ENCODE measurements around the gene MSI2.

Gene MSI2

DNA sequence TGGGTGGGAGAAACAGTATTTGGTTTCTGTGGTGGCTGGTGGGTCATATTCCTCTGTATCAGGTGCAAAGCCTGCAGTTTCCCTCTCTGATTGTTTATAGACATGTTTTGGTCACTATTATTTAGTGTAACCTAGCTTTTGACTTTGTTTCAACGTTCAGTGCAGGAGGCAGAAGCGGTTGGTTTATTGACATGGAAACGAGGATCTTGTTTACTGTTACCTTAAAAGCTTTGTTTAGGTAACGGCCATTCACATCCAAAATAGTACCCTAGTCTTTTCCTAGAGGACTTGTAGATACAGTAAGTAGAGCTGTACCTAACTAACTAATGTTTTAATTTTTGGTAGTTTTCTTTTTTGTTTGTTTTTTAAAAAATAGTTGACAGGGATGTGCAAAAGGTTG is 3.5 kb downstream of the MSI2 start:
- no peak overlapping the region for H2AK5ac ChIP-seq (ENCODE audit: low read length)
- no peak overlapping the region for H2BK15ac ChIP-seq (replicated peaks; ENCODE audit: low read depth)

DNA sequence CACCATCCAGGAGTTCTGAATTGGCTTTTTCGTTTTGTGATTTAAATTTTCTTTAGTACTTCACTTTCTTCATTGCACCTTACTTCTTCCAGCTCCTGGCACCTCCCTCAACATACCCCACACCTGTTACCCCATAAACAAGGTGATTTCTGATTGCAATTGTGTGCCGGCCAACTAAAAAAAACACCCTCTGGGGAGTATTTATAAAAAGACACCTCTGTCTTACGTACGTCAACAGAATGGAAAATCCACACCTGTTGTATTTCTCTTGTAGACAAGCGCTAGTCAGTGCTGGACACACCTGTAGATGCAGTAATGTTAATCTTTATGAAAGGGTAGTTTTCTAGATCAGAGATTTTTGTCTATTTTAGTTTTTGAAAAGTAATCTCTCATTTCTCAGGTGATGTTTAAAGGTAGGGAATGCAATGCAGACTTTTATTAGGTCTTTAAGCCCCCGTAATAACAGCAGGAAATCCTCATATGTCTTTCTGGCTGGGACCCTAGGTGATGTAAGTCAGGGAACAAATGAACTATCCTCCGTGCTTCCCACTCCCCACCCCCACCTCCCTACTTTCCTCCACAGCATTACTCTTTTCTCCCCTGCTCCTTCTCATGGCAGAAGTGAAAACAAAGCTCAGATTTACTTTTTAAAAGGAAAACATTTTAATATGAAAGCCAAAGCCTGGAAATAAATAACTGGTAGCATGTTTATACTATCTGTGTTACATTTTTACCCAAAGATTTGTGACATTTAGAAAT is 4.2 kb downstream of the MSI2 start:
- no peak overlapping the region for H3K56ac ChIP-seq (ENCODE audit: low read length)
- H3K79me2 ChIP-seq (ENCODE audit: control insufficient read depth, insufficient read depth, low read length) = no peaks in the 10 kb centered on the region
- no CpG with 5 or more reads among the region's 7 CpGs for WGBS (ENCODE audit: extremely low coverage, insufficient coverage, low lambda C conversion rate)
- H3K9ac ChIP-seq (ENCODE audit: low read length) = no peak overlapping the region
- peaks cover 10% of the 10 kb centered on the region for H3K79me1 ChIP-seq (ENCODE audit: low read length)
- H3K18ac ChIP-seq (ENCODE audit: low read length) = no peak overlapping the region
- no peak overlapping the region for H2BK120ac ChIP-seq (ENCODE audit: low read depth, low read length)
- H3K23ac ChIP-seq (ENCODE audit: low read length) = no peak overlapping the region
- DNase-seq = no peak
- no peak overlapping the region for H4K5ac ChIP-seq (ENCODE audit: low read length)
- H3K4me3 ChIP-seq (ENCODE audit: low read length) = no peak overlapping the region
- no peak overlapping the region for H2BK15ac ChIP-seq (replicated peaks; ENCODE audit: low read depth)
- H2AK5ac ChIP-seq (ENCODE audit: low read length) = no peak overlapping the region
- H3K4ac ChIP-seq (ENCODE audit: low read depth, low read length) = no peak overlapping the region
- no peaks in the 10 kb centered on the region for H3K36me3 ChIP-seq (ENCODE audit: control insufficient read depth, insufficient read depth, low read length)
- H2BK5ac ChIP-seq (ENCODE audit: low read length) = no peak overlapping the region
- no peak overlapping the region for H4K8ac ChIP-seq (ENCODE audit: low read depth, low read length)
- peaks cover 2% of the 10 kb centered on the region for H3K4me1 ChIP-seq (ENCODE audit: control insufficient read depth, low read depth, low read length)
- no peaks in the 10 kb centered on the region for H3K27me3 ChIP-seq (ENCODE audit: insufficient read depth, low read length, poor library complexity)
- H3K27ac ChIP-seq (ENCODE audit: low read depth, low read length) = no peak overlapping the region
- no peak overlapping the region for H3K4me2 ChIP-seq (ENCODE audit: low read length)

More for the DNA sequence above, 3.5 kb downstream of the MSI2 start:
- no peak overlapping the region for H3K27ac ChIP-seq (ENCODE audit: low read depth, low read length)
- no peak overlapping the region for H3K56ac ChIP-seq (ENCODE audit: low read length)
- no peak for DNase-seq
- no peaks in the 10 kb centered on the region for H3K36me3 ChIP-seq (ENCODE audit: control insufficient read depth, insufficient read depth, low read length)
- H4K5ac ChIP-seq (ENCODE audit: low read length) = no peak overlapping the region
- no peak overlapping the region for H4K8ac ChIP-seq (ENCODE audit: low read depth, low read length)
- WGBS (ENCODE audit: extremely low coverage, insufficient coverage, low lambda C conversion rate) = no CpG with 5 or more reads among the region's 4 CpGs
- no peak overlapping the region for H3K4me2 ChIP-seq (ENCODE audit: low read length)
- H3K4me3 ChIP-seq (ENCODE audit: low read length) = no peak overlapping the region
- H3K4me1 ChIP-seq (ENCODE audit: control insufficient read depth, low read depth, low read length) = peaks cover 2% of the 10 kb centered on the region
- peaks cover 9% of the 10 kb centered on the region for H3K79me1 ChIP-seq (ENCODE audit: low read length)
- no peak overlapping the region for H3K9ac ChIP-seq (ENCODE audit: low read length)
- H3K23ac ChIP-seq (ENCODE audit: low read length) = no peak overlapping the region
- no peaks in the 10 kb centered on the region for H3K79me2 ChIP-seq (ENCODE audit: control insufficient read depth, insufficient read depth, low read length)
- no peak overlapping the region for H3K18ac ChIP-seq (ENCODE audit: low read length)
- H2BK120ac ChIP-seq (ENCODE audit: low read depth, low read length) = no peak overlapping the region
- no peaks in the 10 kb centered on the region for H3K27me3 ChIP-seq (ENCODE audit: insufficient read depth, low read length, poor library complexity)
- no peak overlapping the region for H2BK5ac ChIP-seq (ENCODE audit: low read length)
- H3K4ac ChIP-seq (ENCODE audit: low read depth, low read length) = no peak overlapping the region

DNA sequence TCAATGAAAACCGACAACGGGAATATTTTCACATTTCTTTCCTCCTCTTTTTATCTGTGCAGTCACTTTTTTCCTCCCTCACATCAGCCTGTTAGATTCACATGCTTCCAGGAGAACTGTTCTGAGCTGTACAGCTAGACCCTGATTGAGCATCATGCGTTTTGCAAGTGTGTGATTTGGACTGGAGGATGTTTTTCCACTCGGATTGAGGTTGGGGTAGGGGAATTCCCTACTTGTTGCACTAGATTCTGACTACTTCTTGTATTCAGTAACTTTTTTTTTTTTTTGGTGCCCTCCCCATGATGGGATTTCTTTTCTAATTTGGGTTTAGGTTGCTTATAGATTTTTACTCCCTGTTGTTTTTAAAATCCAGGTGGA is 4.8 kb downstream of the MSI2 start:
- Histone ChIP-seq H3K79me1 (ENCODE audit: low read length) (peaks cover 10% of the 10 kb centered on the region), H3K4me2 (ENCODE audit: low read length) (no peak overlapping the region), H3K9ac (ENCODE audit: low read length) (no peak overlapping the region), H3K27me3 (ENCODE audit: insufficient read depth, low read length, poor library complexity) (no peaks in the 10 kb centered on the region), H2BK5ac (ENCODE audit: low read length) (no peak overlapping the region), H2BK120ac (ENCODE audit: low read depth, low read length) (no peak overlapping the region), H3K27ac (ENCODE audit: low read depth, low read length) (no peak overlapping the region), H3K23ac (ENCODE audit: low read length) (no peak overlapping the region), H3K18ac (ENCODE audit: low read length) (no peak overlapping the region), H3K4me1 (ENCODE audit: control insufficient read depth, low read depth, low read length) (peaks cover 2% of the 10 kb centered on the region), H4K5ac (ENCODE audit: low read length) (no peak overlapping the region), H3K4me3 (ENCODE audit: low read length) (no peak overlapping the region), H3K56ac (ENCODE audit: low read length) (no peak overlapping the region), H4K8ac (ENCODE audit: low read depth, low read length) (no peak overlapping the region), H2AK5ac (ENCODE audit: low read length) (no peak overlapping the region), H3K4ac (ENCODE audit: low read depth, low read length) (no peak overlapping the region), H3K79me2 (ENCODE audit: control insufficient read depth, insufficient read depth, low read length) (no peaks in the 10 kb centered on the region), H2BK15ac (replicated peaks; ENCODE audit: low read depth) (no peak overlapping the region), H3K36me3 (ENCODE audit: control insufficient read depth, insufficient read depth, low read length) (no peaks in the 10 kb centered on the region)
- DNase-seq = no peak
- no CpG with 5 or more reads among the region's 4 CpGs for WGBS (ENCODE audit: extremely low coverage, insufficient coverage, low lambda C conversion rate)

DNA sequence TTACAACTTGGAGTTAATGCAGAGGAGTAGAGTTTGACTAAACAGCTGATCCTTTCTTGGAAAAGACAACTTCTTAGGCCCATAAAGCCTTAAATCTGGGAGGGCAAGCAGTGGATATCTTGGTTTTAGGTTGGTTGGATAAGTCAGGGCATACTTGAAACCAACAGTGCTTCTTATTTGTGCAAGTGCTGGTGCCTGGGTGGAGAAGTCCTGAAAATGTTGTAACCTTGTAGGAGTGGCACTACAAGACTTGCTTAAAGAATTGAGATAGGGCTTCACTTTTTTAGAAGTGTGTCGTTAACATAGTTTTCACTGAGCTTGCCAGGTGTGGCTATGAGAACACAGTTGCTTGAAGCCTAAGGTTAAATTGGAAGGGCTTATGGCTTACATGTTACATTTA is 6.2 kb downstream of the MSI2 start:
- H3K23ac ChIP-seq (ENCODE audit: low read length) = no peak overlapping the region
- H3K4me1 ChIP-seq (ENCODE audit: control insufficient read depth, low read depth, low read length) = peaks cover 2% of the 10 kb centered on the region
- H3K4me2 ChIP-seq (ENCODE audit: low read length) = no peak overlapping the region
- H3K56ac ChIP-seq (ENCODE audit: low read length) = no peak overlapping the region
- peaks cover 13% of the 10 kb centered on the region for H3K79me1 ChIP-seq (ENCODE audit: low read length)
- H4K5ac ChIP-seq (ENCODE audit: low read length) = no peak overlapping the region
- H3K79me2 ChIP-seq (ENCODE audit: control insufficient read depth, insufficient read depth, low read length) = no peaks in the 10 kb centered on the region
- no peak overlapping the region for H2AK5ac ChIP-seq (ENCODE audit: low read length)
- no peaks in the 10 kb centered on the region for H3K36me3 ChIP-seq (ENCODE audit: control insufficient read depth, insufficient read depth, low read length)
- H3K4me3 ChIP-seq (ENCODE audit: low read length) = no peak overlapping the region
- H3K18ac ChIP-seq (ENCODE audit: low read length) = no peak overlapping the region
- DNase-seq = no peak
- no peak overlapping the region for H3K27ac ChIP-seq (ENCODE audit: low read depth, low read length)
- no peak overlapping the region for H3K9ac ChIP-seq (ENCODE audit: low read length)
- no peak overlapping the region for H3K4ac ChIP-seq (ENCODE audit: low read depth, low read length)
- H4K8ac ChIP-seq (ENCODE audit: low read depth, low read length) = no peak overlapping the region
- no peak overlapping the region for H2BK120ac ChIP-seq (ENCODE audit: low read depth, low read length)
- H2BK5ac ChIP-seq (ENCODE audit: low read length) = no peak overlapping the region
- no peak overlapping the region for H2BK15ac ChIP-seq (replicated peaks; ENCODE audit: low read depth)
- no peaks in the 10 kb centered on the region for H3K27me3 ChIP-seq (ENCODE audit: insufficient read depth, low read length, poor library complexity)
- WGBS (ENCODE audit: extremely low coverage, insufficient coverage, low lambda C conversion rate) = no CpG with 5 or more reads among the region's 1 CpG

DNA sequence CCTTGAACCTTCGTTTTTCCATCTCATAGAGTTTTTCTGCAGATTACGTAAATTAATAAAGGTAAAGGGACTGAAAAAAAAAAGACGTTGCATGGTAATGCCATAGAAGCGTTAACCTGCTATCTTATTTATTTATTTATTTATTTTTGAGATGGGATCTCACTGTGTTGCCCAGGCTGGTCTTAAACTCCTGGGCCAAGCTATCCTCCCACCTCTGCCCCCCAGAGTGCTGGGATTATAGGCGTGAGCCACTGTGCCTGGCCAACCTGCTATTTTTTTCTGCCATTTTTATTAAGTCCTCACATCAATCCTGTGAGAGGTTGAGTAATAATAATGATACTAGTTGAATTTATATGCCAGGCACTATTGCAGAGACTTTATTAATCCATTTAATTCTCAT is 7.9 kb downstream of the MSI2 start:
- Histone ChIP-seq H3K9ac (ENCODE audit: low read length) (no peak overlapping the region), H3K27me3 (ENCODE audit: insufficient read depth, low read length, poor library complexity) (no peaks in the 10 kb centered on the region), H3K4me2 (ENCODE audit: low read length) (no peak overlapping the region), H3K4ac (ENCODE audit: low read depth, low read length) (no peak overlapping the region), H2AK5ac (ENCODE audit: low read length) (no peak overlapping the region), H2BK15ac (replicated peaks; ENCODE audit: low read depth) (no peak overlapping the region), H3K56ac (ENCODE audit: low read length) (no peak overlapping the region), H3K4me3 (ENCODE audit: low read length) (no peak overlapping the region), H3K18ac (ENCODE audit: low read length) (no peak overlapping the region), H4K5ac (ENCODE audit: low read length) (no peak overlapping the region), H3K36me3 (ENCODE audit: control insufficient read depth, insufficient read depth, low read length) (no peaks in the 10 kb centered on the region), H3K23ac (ENCODE audit: low read length) (no peak overlapping the region), H2BK120ac (ENCODE audit: low read depth, low read length) (no peak overlapping the region), H3K4me1 (ENCODE audit: control insufficient read depth, low read depth, low read length) (peaks cover 2% of the 10 kb centered on the region), H3K27ac (ENCODE audit: low read depth, low read length) (no peak overlapping the region), H3K79me2 (ENCODE audit: control insufficient read depth, insufficient read depth, low read length) (peaks cover 2% of the 10 kb centered on the region), H2BK5ac (ENCODE audit: low read length) (no peak overlapping the region), H4K8ac (ENCODE audit: low read depth, low read length) (no peak overlapping the region), H3K79me1 (ENCODE audit: low read length) (peaks cover 19% of the 10 kb centered on the region)
- DNase-seq = no peak
- no CpG with 5 or more reads among the region's 5 CpGs for WGBS (ENCODE audit: extremely low coverage, insufficient coverage, low lambda C conversion rate)

DNA sequence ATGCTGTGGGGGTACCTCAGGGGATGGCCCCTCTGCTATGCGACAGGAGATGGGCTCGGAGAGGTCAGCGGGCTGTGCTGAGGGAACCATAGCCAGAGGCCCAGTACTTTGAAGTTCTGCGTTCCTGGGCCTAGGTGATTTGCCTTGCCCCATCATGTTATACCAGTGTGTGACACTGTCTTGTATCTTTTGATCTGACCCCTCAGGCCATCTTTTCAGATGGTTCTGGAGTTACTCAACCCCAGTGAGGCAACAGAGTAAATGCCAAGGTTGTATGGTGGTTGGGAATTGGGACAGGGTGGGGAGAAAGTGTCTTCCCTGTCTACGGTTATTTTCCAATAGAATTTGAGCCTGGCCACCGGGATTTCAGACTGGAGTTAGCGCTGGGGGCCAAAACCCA is 8.5 kb downstream of the MSI2 start:
- H3K9ac ChIP-seq (ENCODE audit: low read length) = no peak overlapping the region
- H3K27me3 ChIP-seq (ENCODE audit: insufficient read depth, low read length, poor library complexity) = no peaks in the 10 kb centered on the region
- no peak overlapping the region for H2BK15ac ChIP-seq (replicated peaks; ENCODE audit: low read depth)
- no peak overlapping the region for H3K23ac ChIP-seq (ENCODE audit: low read length)
- no peak overlapping the region for H3K18ac ChIP-seq (ENCODE audit: low read length)
- H3K4me3 ChIP-seq (ENCODE audit: low read length) = no peak overlapping the region
- H3K56ac ChIP-seq (ENCODE audit: low read length) = no peak overlapping the region
- H3K79me2 ChIP-seq (ENCODE audit: control insufficient read depth, insufficient read depth, low read length) = peaks cover 2% of the 10 kb centered on the region
- H4K8ac ChIP-seq (ENCODE audit: low read depth, low read length) = no peak overlapping the region
- WGBS (ENCODE audit: extremely low coverage, insufficient coverage, low lambda C conversion rate) = no CpG with 5 or more reads among the region's 7 CpGs
- no peak for DNase-seq
- H2AK5ac ChIP-seq (ENCODE audit: low read length) = no peak overlapping the region
- no peak overlapping the region for H3K4me2 ChIP-seq (ENCODE audit: low read length)
- no peak overlapping the region for H4K5ac ChIP-seq (ENCODE audit: low read length)
- no peak overlapping the region for H3K27ac ChIP-seq (ENCODE audit: low read depth, low read length)
- no peak overlapping the region for H3K4ac ChIP-seq (ENCODE audit: low read depth, low read length)
- no peak overlapping the region for H2BK5ac ChIP-seq (ENCODE audit: low read length)
- no peak overlapping the region for H2BK120ac ChIP-seq (ENCODE audit: low read depth, low read length)
- H3K4me1 ChIP-seq (ENCODE audit: control insufficient read depth, low read depth, low read length) = peaks cover under 1% of the 10 kb centered on the region
- no peaks in the 10 kb centered on the region for H3K36me3 ChIP-seq (ENCODE audit: control insufficient read depth, insufficient read depth, low read length)
- peaks cover 18% of the 10 kb centered on the region for H3K79me1 ChIP-seq (ENCODE audit: low read length)
